HFF-Myc (cell line): ENCODE results near the gene KLHL26.

Experiments used
- DNase-seq: peaks from one replicate; pipeline ENCODE4 v3.0.0-alpha.2; 2011; ENCODE audit warnings: low read depth; ENCODE audit errors: extremely low read depth
- H3K4me3 ChIP-seq: replicated peaks from 2 replicates; pipeline ENCODE4 v1.5.1; 2011; ENCODE audit warnings: low read depth, mild to moderate bottlenecking, control low read depth, low read length
- CTCF ChIP-seq: IDR thresholded peaks from 2 replicates; pipeline ENCODE4 v1.5.1; 2012; ENCODE audit warnings: mild to moderate bottlenecking, low read depth, low read length, control low read depth; ENCODE audit errors: missing control alignments

KLHL26 gene

GRCh38 chr19:18634612-18635297 is 2.1 kb upstream of the KLHL26 start:
- no peak for TF ChIP-seq CTCF
- peak; percentile 71 for DNase-seq
- no peak overlapping the region for H3K4me3 ChIP-seq

GRCh38 chr19:18635831-18636182 is 1.0 kb upstream of the KLHL26 start:
- no peak overlapping the region for H3K4me3 ChIP-seq
- no peak for TF ChIP-seq CTCF
- no peak for DNase-seq

DNA sequence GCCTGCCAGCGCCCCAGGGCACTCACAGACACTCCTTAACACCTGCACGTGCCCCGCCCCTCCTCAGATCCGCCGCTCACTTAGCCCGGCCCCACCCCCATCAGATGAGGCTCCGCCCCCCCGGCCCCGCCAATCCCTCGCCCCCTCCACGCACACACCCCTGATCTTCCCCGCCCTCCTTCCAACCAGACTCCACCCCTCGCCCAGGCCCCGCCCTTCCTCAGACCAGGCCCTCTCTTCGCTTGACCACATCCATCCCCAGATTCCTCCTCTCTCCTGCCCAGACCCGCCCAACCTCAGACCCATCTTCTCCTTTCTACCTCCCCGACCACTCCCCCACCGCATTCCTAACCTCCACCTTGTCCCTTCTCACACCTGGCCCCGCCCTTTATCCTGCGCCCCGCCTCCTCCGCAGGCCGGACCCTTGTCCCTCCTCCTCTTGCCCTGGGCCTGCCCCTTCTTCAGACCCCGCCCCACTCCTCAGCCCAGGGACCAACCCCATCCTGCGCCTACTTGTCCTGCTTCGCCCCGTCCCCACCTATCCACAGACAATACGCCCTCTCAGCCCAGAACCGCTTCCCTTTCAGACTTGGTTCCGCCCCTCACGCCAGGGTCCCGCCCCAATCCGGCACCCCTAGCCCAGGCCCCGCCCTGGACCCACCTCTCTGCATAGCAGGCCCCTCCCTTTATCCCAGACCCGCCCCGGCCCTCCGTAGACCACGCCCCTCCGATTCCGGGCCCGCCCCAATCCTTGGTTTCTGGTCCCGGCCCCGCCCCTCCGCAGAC is 452 bp upstream of the KLHL26 start:
- no peak for DNase-seq
- no peak for TF ChIP-seq CTCF
- H3K4me3 ChIP-seq = peak overlapping the region; percentile 51

GRCh38 chr19:18637673-18638630 is 1.1 kb downstream of the KLHL26 start:
- TF ChIP-seq CTCF = no peak
- no peak for DNase-seq
- peak overlapping the region; percentile 51 for H3K4me3 ChIP-seq

GRCh38 chr19:18639706-18640243 is 2.9 kb downstream of the KLHL26 start:
- TF ChIP-seq CTCF = no peak
- DNase-seq = no peak
- no peak overlapping the region for H3K4me3 ChIP-seq
